ENCODE data around the gene CEP152.

Gene CEP152

GRCh38 chr15:48774484-48774883 is 36.4 kb downstream of the CEP152 start:
- TF ChIP-seq CREB1 (IDR thresholded peaks at IDR 0.05; ENCODE audit: low read depth) (no peak), RAD21 (IDR thresholded peaks at IDR 0.05; ENCODE audit: low read depth) (no peak), ZBTB7A (IDR thresholded peaks at IDR 0.05; ENCODE audit: low read depth) (no peak), CEBPB (IDR thresholded peaks at IDR 0.05) (no peak), FOXM1 (IDR thresholded peaks at IDR 0.05; ENCODE audit: borderline replicate concordance, low read depth) (no peak), MAX (IDR thresholded peaks at IDR 0.05) (no peak), USF1 (IDR thresholded peaks at IDR 0.05) (no peak)

- TF ChIP-seq, protein P1, sequence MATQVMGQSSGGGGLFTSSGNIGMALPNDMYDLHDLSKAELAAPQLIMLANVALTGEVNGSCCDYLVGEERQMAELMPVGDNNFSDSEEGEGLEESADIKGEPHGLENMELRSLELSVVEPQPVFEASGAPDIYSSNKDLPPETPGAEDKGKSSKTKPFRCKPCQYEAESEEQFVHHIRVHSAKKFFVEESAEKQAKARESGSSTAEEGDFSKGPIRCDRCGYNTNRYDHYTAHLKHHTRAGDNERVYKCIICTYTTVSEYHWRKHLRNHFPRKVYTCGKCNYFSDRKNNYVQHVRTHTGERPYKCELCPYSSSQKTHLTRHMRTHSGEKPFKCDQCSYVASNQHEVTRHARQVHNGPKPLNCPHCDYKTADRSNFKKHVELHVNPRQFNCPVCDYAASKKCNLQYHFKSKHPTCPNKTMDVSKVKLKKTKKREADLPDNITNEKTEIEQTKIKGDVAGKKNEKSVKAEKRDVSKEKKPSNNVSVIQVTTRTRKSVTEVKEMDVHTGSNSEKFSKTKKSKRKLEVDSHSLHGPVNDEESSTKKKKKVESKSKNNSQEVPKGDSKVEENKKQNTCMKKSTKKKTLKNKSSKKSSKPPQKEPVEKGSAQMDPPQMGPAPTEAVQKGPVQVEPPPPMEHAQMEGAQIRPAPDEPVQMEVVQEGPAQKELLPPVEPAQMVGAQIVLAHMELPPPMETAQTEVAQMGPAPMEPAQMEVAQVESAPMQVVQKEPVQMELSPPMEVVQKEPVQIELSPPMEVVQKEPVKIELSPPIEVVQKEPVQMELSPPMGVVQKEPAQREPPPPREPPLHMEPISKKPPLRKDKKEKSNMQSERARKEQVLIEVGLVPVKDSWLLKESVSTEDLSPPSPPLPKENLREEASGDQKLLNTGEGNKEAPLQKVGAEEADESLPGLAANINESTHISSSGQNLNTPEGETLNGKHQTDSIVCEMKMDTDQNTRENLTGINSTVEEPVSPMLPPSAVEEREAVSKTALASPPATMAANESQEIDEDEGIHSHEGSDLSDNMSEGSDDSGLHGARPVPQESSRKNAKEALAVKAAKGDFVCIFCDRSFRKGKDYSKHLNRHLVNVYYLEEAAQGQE (IDR thresholded peaks at IDR 0.05; ENCODE audit: low read depth), result no peak
- TF ChIP-seq ZBTB7A (IDR thresholded peaks at IDR 0.05; ENCODE audit: low read depth) (no peak), TCF12 (IDR thresholded peaks at IDR 0.05; ENCODE audit: low read depth) (no peak), RAD21 (IDR thresholded peaks at IDR 0.05; ENCODE audit: low read depth) (no peak), USF1 (IDR thresholded peaks at IDR 0.05) (no peak), YY1 (IDR thresholded peaks at IDR 0.05; ENCODE audit: low read depth) (no peak), MAX (IDR thresholded peaks at IDR 0.05) (no peak), TEAD4 (IDR thresholded peaks at IDR 0.05) (no peak), CREB1 (IDR thresholded peaks at IDR 0.05; ENCODE audit: low read depth) (no peak), NFIC (IDR thresholded peaks at IDR 0.05) (no peak)
Observed at GRCh38 chr15:48766196-48766595, 44.7 kb downstream of the CEP152 start.

- no peak for TF ChIP-seq MAX (IDR thresholded peaks at IDR 0.05)
- TF ChIP-seq TAF1 (IDR thresholded peaks at IDR 0.05; ENCODE audit: low read depth), result no peak
- no peak for TF ChIP-seq RAD21 (IDR thresholded peaks at IDR 0.05; ENCODE audit: low read depth)
- TF ChIP-seq CREB1 (IDR thresholded peaks at IDR 0.05; ENCODE audit: low read depth), result no peak
- no peak for TF ChIP-seq ZBTB7A (IDR thresholded peaks at IDR 0.05; ENCODE audit: low read depth)
- TF ChIP-seq EP300 (IDR thresholded peaks at IDR 0.05; ENCODE audit: borderline replicate concordance), result no peak
- TF ChIP-seq TCF12 (IDR thresholded peaks at IDR 0.05; ENCODE audit: low read depth), result no peak
Observed at GRCh38 chr15:48765022-48765421, 45.8 kb downstream of the CEP152 start.

DNA sequence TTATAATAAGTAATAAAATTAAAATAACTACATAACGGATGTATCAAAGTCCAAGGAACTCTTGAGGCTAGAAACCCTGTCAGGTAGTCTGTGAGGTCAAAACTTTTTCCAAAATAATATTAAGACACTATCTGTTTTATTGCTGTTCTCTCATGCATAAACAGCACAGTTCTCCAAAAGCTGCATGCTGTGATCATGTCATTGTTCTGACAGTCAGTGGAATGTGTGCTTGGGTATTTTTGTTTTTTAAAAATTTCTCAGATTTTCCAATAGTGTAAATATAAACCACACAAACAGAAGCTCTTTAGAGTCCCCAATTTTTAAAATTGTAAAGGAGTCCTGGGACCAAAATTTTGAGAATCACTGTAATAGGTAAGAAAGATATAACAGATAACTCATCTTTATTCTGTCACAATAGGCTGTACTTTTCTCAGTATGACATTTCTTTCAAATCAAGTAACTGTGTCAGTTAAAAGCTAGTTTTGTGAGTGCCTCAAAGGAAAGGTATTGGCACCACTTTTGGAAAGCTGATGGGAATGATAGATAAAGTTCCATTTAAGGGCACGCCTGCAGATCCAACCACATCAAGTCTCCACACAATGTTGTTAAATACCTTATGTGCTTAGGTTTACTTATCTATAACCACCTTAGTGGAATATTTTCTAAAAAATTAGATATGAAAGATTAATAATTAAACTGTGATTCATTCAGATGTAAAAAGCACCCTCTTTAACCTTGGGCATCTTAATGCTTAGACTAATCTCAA is 49.3 kb downstream of the CEP152 start:
- TF ChIP-seq TCF12 (IDR thresholded peaks at IDR 0.05; ENCODE audit: low read depth) (no peak), EGR1 (IDR thresholded peaks at IDR 0.05) (no peak), ZBTB7A (IDR thresholded peaks at IDR 0.05; ENCODE audit: low read depth) (no peak), FOXM1 (IDR thresholded peaks at IDR 0.05; ENCODE audit: borderline replicate concordance, low read depth) (peak; percentile 51; the same call in 1 of the 2 replicates), CREB1 (IDR thresholded peaks at IDR 0.05; ENCODE audit: low read depth) (no peak), USF1 (IDR thresholded peaks at IDR 0.05) (no peak), TAF1 (IDR thresholded peaks at IDR 0.05; ENCODE audit: low read depth) (no peak), EP300 (IDR thresholded peaks at IDR 0.05; ENCODE audit: borderline replicate concordance) (peak; percentile 47; the same call in 1 of the 2 replicates), RAD21 (IDR thresholded peaks at IDR 0.05; ENCODE audit: low read depth) (no peak), TEAD4 (IDR thresholded peaks at IDR 0.05) (peak; percentile 60), NFIC (IDR thresholded peaks at IDR 0.05) (0 out of 2 replicates have a peak, but pooled peaks have one; percentile 42), MAX (IDR thresholded peaks at IDR 0.05) (no peak), YY1 (IDR thresholded peaks at IDR 0.05; ENCODE audit: low read depth) (no peak), CEBPB (IDR thresholded peaks at IDR 0.05) (no peak)
- TF ChIP-seq, protein P1 (IDR thresholded peaks at IDR 0.05; ENCODE audit: low read depth), result no peak

- TF ChIP-seq TCF12 (IDR thresholded peaks at IDR 0.05; ENCODE audit: low read depth) (no peak), MAX (IDR thresholded peaks at IDR 0.05) (no peak), USF1 (IDR thresholded peaks at IDR 0.05) (no peak), CREB1 (IDR thresholded peaks at IDR 0.05; ENCODE audit: low read depth) (no peak), TAF1 (IDR thresholded peaks at IDR 0.05; ENCODE audit: low read depth) (no peak), ZBTB7A (IDR thresholded peaks at IDR 0.05; ENCODE audit: low read depth) (no peak), RAD21 (IDR thresholded peaks at IDR 0.05; ENCODE audit: low read depth) (no peak), EGR1 (IDR thresholded peaks at IDR 0.05) (no peak), YY1 (IDR thresholded peaks at IDR 0.05; ENCODE audit: low read depth) (no peak), CEBPB (IDR thresholded peaks at IDR 0.05) (no peak), FOXM1 (IDR thresholded peaks at IDR 0.05; ENCODE audit: borderline replicate concordance, low read depth) (no peak), EP300 (IDR thresholded peaks at IDR 0.05; ENCODE audit: borderline replicate concordance) (no peak)
- TF ChIP-seq, protein P1 (IDR thresholded peaks at IDR 0.05; ENCODE audit: low read depth), result no peak
Observed at GRCh38 chr15:48759921-48760320, 50.9 kb downstream of the CEP152 start.
